Uterus (tissue), 2 donors: ENCODE data around the gene FAM209B.

Experiments used
- CTCF ChIP-seq, 4 experiments: fragments of 200-600 bp in 2 of 4; fragments of 450-650 bp in 2 of 4; sonication (generic) in 2 of 4; IDR thresholded peaks; one replicate each; pipeline ENCODE4 v1.5.1; 2016 to 2019; ENCODE audit warnings: antibody characterized with exemption in 4 of 4, mild to moderate bottlenecking in 2 of 4, moderate library complexity in 1 of 4
- POLR2A ChIP-seq, 2 donors: fragments of 450-650 bp; IDR thresholded peaks; one replicate each; pipeline ENCODE4 v1.6.1; 2016; ENCODE audit warnings: antibody characterized with exemption in 2 of 2, mild to moderate bottlenecking in 1 of 2, moderate library complexity in 1 of 2

DNA sequence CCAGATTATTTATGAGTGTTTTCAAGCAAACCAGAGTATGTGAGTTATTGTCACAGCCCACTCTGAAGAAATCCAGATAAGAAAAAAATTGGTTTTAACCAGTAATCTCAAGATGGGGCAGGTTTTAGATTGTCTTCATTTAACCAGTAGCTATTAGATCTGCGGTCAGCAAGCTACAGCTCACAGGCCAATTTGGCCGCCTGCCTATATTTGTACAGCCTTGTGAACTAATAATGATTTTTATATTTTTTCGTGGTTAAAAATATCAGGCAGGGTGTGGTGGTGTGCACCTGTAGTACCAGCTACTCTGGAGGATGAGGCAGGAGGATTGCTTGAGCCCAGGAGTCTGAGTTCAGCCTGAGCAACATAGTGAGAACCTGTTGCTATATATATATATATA, 5.0 kb downstream of the FAM209B start:
- TF ChIP-seq POLR2A (IDR thresholded peaks at IDR 0.05) (no peak), CTCF (IDR thresholded peaks at IDR 0.05) (no peak)
